Chondrocyte (in vitro differentiated cells): ENCODE measurements around the gene TSPAN18. TPM values are rescaled to one million over a fixed set of nuclear protein-coding genes. Genes with fewer than 3 reads are reported as not detected.

Experiments used
- DNase-seq: peaks from one replicate; pipeline ENCODE4 v3.0.0; 2021; ENCODE audit warnings: mixed read lengths, low spot score
- H3K27ac Mint-ChIP-seq: one replicate; pipeline ENCODE4 v1.8.0; 2021; ENCODE audit warnings: mild to moderate bottlenecking, moderate library complexity, mixed read lengths; ENCODE audit not compliant: unreplicated experiment
- H3K27me3 Mint-ChIP-seq: 2 replicates; pipeline ENCODE4 v1.8.0; 2021; ENCODE audit warnings: low read depth, mixed read lengths
- H3K36me3 Mint-ChIP-seq: 2 replicates; pipeline ENCODE4 v1.8.0; 2021; ENCODE audit warnings: low read depth, mixed read lengths
- H3K4me1 Mint-ChIP-seq: 2 replicates; pipeline ENCODE4 v1.8.0; 2021; ENCODE audit warnings: low read depth, mild to moderate bottlenecking, mixed read lengths
- H3K4me3 Mint-ChIP-seq: one replicate; pipeline ENCODE4 v1.8.0; 2021; ENCODE audit warnings: mild to moderate bottlenecking, moderate library complexity, mixed read lengths; ENCODE audit not compliant: unreplicated experiment
- H3K9me3 Mint-ChIP-seq: 2 replicates; pipeline ENCODE4 v1.8.0; 2021; ENCODE audit warnings: low read depth, mixed read lengths
- CTCF ChIP-seq: fragments of 200-600 bp; sonication (generic); IDR thresholded peaks from 2 replicates; pipeline ENCODE4 v1.5.0; 2021; ENCODE audit warnings: antibody characterized with exemption, mild to moderate bottlenecking, moderate library complexity
- total RNA-seq: library from RNA; stranded (reverse); gene quantifications from 3 replicates; pipeline ENCODE4 v1.2.1, GENCODE V29; 2021

The TSPAN18 gene
- total RNA-seq, 1 donor from 2014 or later = 4.0 TPM

- Mint-ChIP-seq H3K27me3 (peaks cover 4% of the 10 kb centered on the region), H3K4me1 (peaks cover 28% of the 10 kb centered on the region), H3K36me3 (peaks cover 10% of the 10 kb centered on the region), H3K4me3 (no peak overlapping the region), H3K9me3 (peaks cover 21% of the 10 kb centered on the region), H3K27ac (no peak overlapping the region)
- no peak for TF ChIP-seq CTCF
- no peak for DNase-seq
Measured at GRCh38 chr11:44840521-44841251, 113.9 kb downstream of the TSPAN18 start.

- Mint-ChIP-seq H3K4me3 (no peak overlapping the region), H3K36me3 (peaks cover 7% of the 10 kb centered on the region), H3K9me3 (peaks cover 13% of the 10 kb centered on the region), H3K27ac (peak overlapping the region; percentile 90), H3K4me1 (peaks cover 28% of the 10 kb centered on the region), H3K27me3 (peaks cover 6% of the 10 kb centered on the region)
- TF ChIP-seq CTCF = no peak
- DNase-seq = no peak
Measured at GRCh38 chr11:44842220-44842619, 115.5 kb downstream of the TSPAN18 start.

DNA sequence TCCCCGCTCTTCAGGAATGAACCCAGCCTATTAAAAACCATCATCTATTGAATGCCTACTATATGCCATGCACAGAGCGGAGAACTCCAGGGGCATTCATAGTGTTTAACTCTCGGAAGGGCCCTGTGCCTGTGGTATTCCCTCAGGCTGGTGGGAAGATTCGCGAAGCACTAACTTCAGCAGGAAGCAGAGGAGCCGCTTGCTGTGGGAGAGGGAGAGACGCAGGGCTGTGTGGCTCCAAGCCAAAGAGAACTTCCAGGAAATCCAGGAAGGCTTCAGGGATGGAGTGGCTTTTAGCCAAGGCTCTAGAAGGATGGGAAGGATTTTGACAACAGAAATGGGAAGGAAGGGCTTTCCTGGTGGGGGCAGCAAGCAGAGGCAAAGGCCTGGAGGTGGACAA lies 120.1 kb downstream of the TSPAN18 start:
- H3K4me3 Mint-ChIP-seq = no peak overlapping the region
- TF ChIP-seq CTCF = no peak
- H3K4me1 Mint-ChIP-seq = peaks cover 12% of the 10 kb centered on the region
- H3K27me3 Mint-ChIP-seq = peaks cover 14% of the 10 kb centered on the region
- H3K9me3 Mint-ChIP-seq = peaks cover 14% of the 10 kb centered on the region
- H3K36me3 Mint-ChIP-seq = peaks cover 5% of the 10 kb centered on the region
- no peak for DNase-seq
- no peak overlapping the region for H3K27ac Mint-ChIP-seq

GRCh38 chr11:44847316-44847715 lies 120.6 kb downstream of the TSPAN18 start:
- Mint-ChIP-seq H3K27ac (no peak overlapping the region), H3K36me3 (peaks cover 5% of the 10 kb centered on the region), H3K9me3 (peaks cover 14% of the 10 kb centered on the region)

More at GRCh38 chr11:44847316-44847715, 120.6 kb downstream of the TSPAN18 start:
- peaks cover 14% of the 10 kb centered on the region for H3K27me3 Mint-ChIP-seq
- no peak for TF ChIP-seq CTCF
- H3K4me3 Mint-ChIP-seq = no peak overlapping the region
- DNase-seq = no peak
- H3K4me1 Mint-ChIP-seq = peaks cover 7% of the 10 kb centered on the region
